ENCODE results near the gene IFITM5. TPM values are rescaled to one million over a fixed set of nuclear protein-coding genes. Genes with fewer than 3 reads are reported as not detected.
A peak's percentile ranks its signal among the peaks of the same experiment; 100 is the strongest.

IFITM5 gene
- total and polyA plus RNA-seq, 2 donors (not counting 1 experiment from before 2014, with no cell fraction given) = not detected

- H3K27ac Mint-ChIP-seq = peak within 1 kb of the TSS; percentile 94
- peaks cover 0 to 2% of the 10 kb centered on the region in 2 experiments for H3K36me3 ChIP-seq (replicated peaks in 1 of 2; ENCODE audit: control extremely low read depth in 1 of 2, control insufficient read depth in 1 of 2, extremely low read depth in 1 of 2, insufficient read depth in 2 of 2, low read length in 1 of 2)
- ChIA-PET POLR2A (no interaction called here), CTCF (interaction anchor here (2.6 kb wide), 1 partner anchor 63 kb away, joined by 11 read pairs; no protein-coding TSS in a partner anchor)
- H3K27me3 ChIP-seq (replicated peaks in 1 of 4; ENCODE audit: control extremely low read depth in 1 of 4, control insufficient read depth in 3 of 4, insufficient read depth in 4 of 4, low read length in 3 of 4) = no peaks in the 10 kb centered on the region
- peak; percentile 37 for ATAC-seq (ENCODE audit: low read depth)
- no peaks in the 10 kb centered on the region for H3K9me3 ChIP-seq (ENCODE audit: control extremely low read depth in 1 of 3, control insufficient read depth in 2 of 3, insufficient read depth in 1 of 3, low read length in 2 of 3)
- TF ChIP-seq EZH2 (IDR thresholded peaks at IDR 0.05; ENCODE audit: borderline replicate concordance, insufficient read depth, low read depth, low read length, poor library complexity, severe bottlenecking) = no peak
- TF ChIP-seq CTCF (IDR thresholded peaks at IDR 0.05) = no peak
- H3K27me3 Mint-ChIP-seq = no peaks in the 10 kb centered on the region
- H3K27ac ChIP-seq (ENCODE audit: low read length in 2 of 2) = peak within 1 kb of the TSS; percentile 84 to 89
- WGBS (ENCODE audit: insufficient coverage) = 1% methylated on average over 15 of the region's 18 CpGs
- peak within 1 kb of the TSS; percentile 69 for H2AFZ ChIP-seq (ENCODE audit: insufficient read depth, low read depth, low read length, poor library complexity, severe bottlenecking)
- H3K4me1 ChIP-seq (ENCODE audit: control insufficient read depth in 2 of 2, insufficient read depth in 2 of 2, low read length in 2 of 2) = peaks cover 42 to 65% of the 10 kb centered on the region in 2 donors
- H3K9me3 Mint-ChIP-seq (ENCODE audit: insufficient read depth) = no peaks in the 10 kb centered on the region
- no peaks in the 10 kb centered on the region for H4K20me1 ChIP-seq (ENCODE audit: control insufficient read depth, insufficient read depth, low read length, poor library complexity, severe bottlenecking)
- H3K9ac ChIP-seq (ENCODE audit: low read length) = peak within 1 kb of the TSS; percentile 57
- H3K4me3 ChIP-seq (ENCODE audit: control extremely low read depth in 1 of 5, extremely low read depth in 1 of 5, insufficient read depth in 1 of 5, low read depth in 2 of 5, low read length in 4 of 5) = peak within 1 kb of the TSS; percentile 44 to 79 (median 60)
- H3K4me2 ChIP-seq (replicated peaks; ENCODE audit: low read depth, low read length, poor library complexity, severe bottlenecking) = peak within 1 kb of the TSS; percentile 85
- peak within 1 kb of the TSS; percentile 93 for H3K4me3 Mint-ChIP-seq
- peaks cover 39% of the 10 kb centered on the region for H3K79me2 ChIP-seq (ENCODE audit: control insufficient read depth, insufficient read depth, low read length)
- DNase-seq = peak; percentile 78
- H3K4me1 Mint-ChIP-seq = peaks cover 55% of the 10 kb centered on the region
- intact Hi-C loops (cut with micrococcal nuclease) = no loop called here
Measured at GRCh38 chr11:313787-314553, 14.6 kb upstream of the IFITM5 start, which contains the start of gene IFITM1. TSS of gene IFITM1 (plus strand) at chr11:314040. CDS start at chr11:314171, 131 bp downstream.

DNA sequence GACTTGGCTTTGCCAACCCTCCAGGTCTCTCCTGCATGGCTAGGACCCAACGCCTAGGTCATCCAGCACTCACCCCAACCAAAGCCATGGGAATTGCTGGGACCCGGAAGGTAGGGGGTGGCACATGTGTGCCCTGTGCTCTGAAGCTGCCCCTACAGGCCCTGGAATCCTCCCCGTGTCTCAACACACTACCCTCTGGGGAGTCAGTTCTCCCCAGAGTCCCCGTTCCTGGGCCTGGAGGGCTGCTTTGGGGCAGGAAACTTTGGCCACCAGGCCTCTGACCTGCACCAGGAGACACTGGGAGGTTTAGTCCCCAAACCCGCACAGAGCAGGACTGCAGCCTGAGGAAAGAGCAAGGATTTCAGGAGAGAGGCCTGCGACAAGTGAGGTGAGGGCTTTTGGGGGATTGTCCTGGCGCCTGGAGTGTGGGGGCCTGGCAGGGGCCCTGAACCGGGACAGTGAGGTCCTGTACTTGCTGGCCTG is 14.0 kb upstream of the IFITM5 start:
- H3K4me1 ChIP-seq (ENCODE audit: control insufficient read depth in 2 of 2, insufficient read depth in 2 of 2, low read length in 2 of 2) = peaks cover 44 to 69% of the 10 kb centered on the region in 2 donors
- peak overlapping the region; percentile 94 for H3K27ac Mint-ChIP-seq
- CTCF ChIA-PET = interaction anchor here (1.0 to 2.6 kb wide), 8 partner anchors 9 to 62 kb away, joined by 3 to 11 read pairs (median 6); no protein-coding TSS in a partner anchor

More for the DNA sequence above, 14.0 kb upstream of the IFITM5 start:
- H3K9ac ChIP-seq (ENCODE audit: low read length) = peak overlapping the region; percentile 57
- H3K36me3 ChIP-seq (replicated peaks in 1 of 2; ENCODE audit: control extremely low read depth in 1 of 2, control insufficient read depth in 1 of 2, extremely low read depth in 1 of 2, insufficient read depth in 2 of 2, low read length in 1 of 2) = peaks cover 0 to 2% of the 10 kb centered on the region in 2 experiments
- TF ChIP-seq CTCF (IDR thresholded peaks at IDR 0.05) (no peak), EZH2 (IDR thresholded peaks at IDR 0.05; ENCODE audit: borderline replicate concordance, insufficient read depth, low read depth, low read length, poor library complexity, severe bottlenecking) (no peak)
- no peaks in the 10 kb centered on the region for H3K27me3 Mint-ChIP-seq
- no peak for ATAC-seq (ENCODE audit: low read depth)
- POLR2A ChIA-PET = interaction anchor here (1.1 kb wide), 1 partner anchor 37 kb away, joined by 3 read pairs; no protein-coding TSS in a partner anchor
- peak overlapping the region; percentile 84 to 89 for H3K27ac ChIP-seq (ENCODE audit: low read length in 2 of 2)
- H3K27me3 ChIP-seq (replicated peaks in 1 of 4; ENCODE audit: control extremely low read depth in 1 of 4, control insufficient read depth in 3 of 4, insufficient read depth in 4 of 4, low read length in 3 of 4) = no peaks in the 10 kb centered on the region
- no peaks in the 10 kb centered on the region for H3K9me3 ChIP-seq (ENCODE audit: control extremely low read depth in 1 of 3, control insufficient read depth in 2 of 3, insufficient read depth in 1 of 3, low read length in 2 of 3)
- 40% methylated on average over 8 of the region's 8 CpGs for WGBS (ENCODE audit: insufficient coverage)
- H3K79me2 ChIP-seq (ENCODE audit: control insufficient read depth, insufficient read depth, low read length) = peaks cover 41% of the 10 kb centered on the region
- no peaks in the 10 kb centered on the region for H3K9me3 Mint-ChIP-seq (ENCODE audit: insufficient read depth)
- peaks cover 59% of the 10 kb centered on the region for H3K4me1 Mint-ChIP-seq
- no peak for DNase-seq
- H3K4me2 ChIP-seq (replicated peaks; ENCODE audit: low read depth, low read length, poor library complexity, severe bottlenecking) = peak overlapping the region; percentile 85
- intact Hi-C loops (cut with micrococcal nuclease) = no loop called here
- H2AFZ ChIP-seq (ENCODE audit: insufficient read depth, low read depth, low read length, poor library complexity, severe bottlenecking) = peak overlapping the region; percentile 69
- H3K4me3 Mint-ChIP-seq = peak overlapping the region; percentile 93
- peak overlapping the region; percentile 44 to 79 (median 60) for H3K4me3 ChIP-seq (ENCODE audit: control extremely low read depth in 1 of 5, extremely low read depth in 1 of 5, insufficient read depth in 1 of 5, low read depth in 2 of 5, low read length in 4 of 5)
- no peaks in the 10 kb centered on the region for H4K20me1 ChIP-seq (ENCODE audit: control insufficient read depth, insufficient read depth, low read length, poor library complexity, severe bottlenecking)
